Stimulated activated CD8-positive, alpha-beta memory T cell treated with anti-CD3 and anti-CD28 coated beads, Interleukin-15, amount 100 ng/mL, for 4 hours (primary cell): Measurements from ENCODE around the gene SOX21.
"Not testable (repeated sequence)": the region's sequence is repeated elsewhere in the genome, so short reads cannot be mapped to it uniquely, and the experiment has no call there.

Experiments used
- DNase-seq, 2 donors: peaks; one replicate each; pipeline ENCODE4 v3.0.0-alpha.2; 2020; ENCODE audit warnings: low read depth in 2 of 2

Gene SOX21

GRCh38 chr13:94712287-94712811 lies at the start of gene SOX21:
TSS of gene SOX21 (minus strand) at chr13:94712545. CDS start at chr13:94712049, 496 bp downstream.
- DNase-seq, result no peak

- no peak for DNase-seq
These were observed 49.1 kb upstream of the SOX21 start for GRCh38 chr13:94761407-94761806.

- no peak for DNase-seq
These were observed 46.9 kb upstream of the SOX21 start for GRCh38 chr13:94759120-94759728.

GRCh38 chr13:94758436-94758960 lies 46.2 kb upstream of the SOX21 start:
- DNase-seq, result no peak

- DNase-seq, result no peak
These were observed 41.0 kb upstream of the SOX21 start for GRCh38 chr13:94753327-94753726.

- no peak for DNase-seq
These were observed 36.8 kb upstream of the SOX21 start for GRCh38 chr13:94749162-94749561.

GRCh38 chr13:94739235-94739634 lies 26.9 kb upstream of the SOX21 start:
- DNase-seq, result no peak

GRCh38 chr13:94731028-94731427 lies 18.7 kb upstream of the SOX21 start:
- DNase-seq, result no peak

GRCh38 chr13:94729941-94730340 lies 17.6 kb upstream of the SOX21 start:
- not testable (repeated sequence) for DNase-seq

GRCh38 chr13:94726425-94726824 lies 14.1 kb upstream of the SOX21 start:
- DNase-seq, result no peak

GRCh38 chr13:94722609-94723345 lies 10.4 kb upstream of the SOX21 start:
- no peak for DNase-seq

GRCh38 chr13:94718697-94719096 lies 6.4 kb upstream of the SOX21 start:
- DNase-seq, result not testable (repeated sequence)

GRCh38 chr13:94717916-94718315 lies 5.6 kb upstream of the SOX21 start:
- no peak for DNase-seq

- no peak for DNase-seq
These were observed 3.7 kb upstream of the SOX21 start for GRCh38 chr13:94716016-94716415.

GRCh38 chr13:94713561-94714182 lies 1.3 kb upstream of the SOX21 start:
- no peak for DNase-seq

- DNase-seq, result no peak
These were observed 641 bp upstream of the SOX21 start for GRCh38 chr13:94712812-94713560.

- no peak for DNase-seq
These were observed 621 bp downstream of the SOX21 start for GRCh38 chr13:94711561-94712286.

- DNase-seq, result no peak
These were observed 1.3 kb downstream of the SOX21 start for GRCh38 chr13:94710881-94711560.

GRCh38 chr13:94710065-94710781 lies 2.1 kb downstream of the SOX21 start:
- DNase-seq, result no peak
